ENCODE measurements around the gene TMC2.
"Not testable (repeated sequence)": the region's sequence is repeated elsewhere in the genome, so short reads cannot be mapped to it uniquely, and the experiment has no call there.

The TMC2 gene

DNA sequence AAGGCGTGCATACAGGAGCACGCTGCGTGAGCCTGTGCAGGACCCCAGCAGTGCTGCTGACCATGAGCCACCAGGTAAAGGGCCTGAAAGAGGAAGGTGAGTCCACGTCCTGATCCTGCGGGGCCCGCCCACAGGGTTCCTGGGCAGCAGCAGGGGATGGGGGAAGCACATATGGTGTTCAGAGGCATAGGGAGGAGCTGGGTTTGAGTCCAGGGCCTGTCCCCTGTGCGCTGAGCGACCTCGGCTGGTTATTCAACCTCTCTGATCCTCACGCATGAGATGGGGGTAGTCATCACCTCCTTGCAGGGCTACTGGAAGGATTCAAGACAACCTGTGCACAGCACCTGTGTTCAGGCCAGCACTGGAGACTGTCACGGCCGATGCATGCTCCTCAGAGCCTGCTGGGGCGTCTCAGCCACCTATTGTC, at the start of gene TMC2:
TSS of gene TMC2 (plus strand) at position 14 of the 427 bp plus-strand sequence. CDS start at position 63, 49 bp downstream.
- H3K9me3 Mint-ChIP-seq, result no peaks in the 10 kb centered on the region
- H3K36me3 Mint-ChIP-seq (ENCODE audit: low read depth), result no peaks in the 10 kb centered on the region
- no peak within 1 kb of the TSS for H3K27ac Mint-ChIP-seq
- H3K4me3 Mint-ChIP-seq, result no peak within 1 kb of the TSS
- intact Hi-C loops (cut with micrococcal nuclease), result no loop called here
- H3K4me1 Mint-ChIP-seq (ENCODE audit: low read depth), result no peaks in the 10 kb centered on the region
- peaks cover 65% of the 10 kb centered on the region for H3K27me3 Mint-ChIP-seq

- intact Hi-C loops (cut with micrococcal nuclease); H3K4me3 Mint-ChIP-seq; H3K9me3 Mint-ChIP-seq; H3K27me3 Mint-ChIP-seq; H3K27ac Mint-ChIP-seq: not testable (repeated sequence)
- peaks cover 31% of the 10 kb centered on the region for H3K36me3 Mint-ChIP-seq (ENCODE audit: low read depth)
- H3K4me1 Mint-ChIP-seq (ENCODE audit: low read depth), result peaks cover 11% of the 10 kb centered on the region
These were observed 33.5 kb upstream of the TMC2 start for GRCh38 chr20:2502808-2503384.

GRCh38 chr20:2504803-2505202, 31.6 kb upstream of the TMC2 start:
- H3K27ac Mint-ChIP-seq; intact Hi-C loops (cut with micrococcal nuclease); H3K9me3 Mint-ChIP-seq; H3K27me3 Mint-ChIP-seq; H3K4me3 Mint-ChIP-seq: not testable (repeated sequence)
- Mint-ChIP-seq H3K4me1 (ENCODE audit: low read depth) (peaks cover 21% of the 10 kb centered on the region), H3K36me3 (ENCODE audit: low read depth) (peaks cover 26% of the 10 kb centered on the region)

DNA sequence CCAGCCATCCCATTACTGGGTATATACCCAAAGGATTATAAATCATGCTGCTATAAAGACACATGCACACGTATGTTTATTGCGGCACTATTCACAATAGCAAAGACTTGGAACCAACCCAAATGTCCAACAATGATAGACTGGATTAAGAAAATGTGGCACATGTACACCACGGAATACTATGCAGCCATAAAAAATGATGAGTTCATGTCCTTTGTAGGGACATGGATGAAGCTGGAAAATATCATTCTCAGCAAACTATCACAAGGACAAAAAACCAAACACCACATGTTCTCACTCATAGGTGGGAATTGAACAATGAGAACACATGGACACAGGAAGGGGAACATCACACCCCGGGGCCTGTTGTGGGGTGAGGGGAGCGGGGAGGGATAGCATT, 29.9 kb upstream of the TMC2 start:
- H3K36me3 Mint-ChIP-seq (ENCODE audit: low read depth), result peaks cover 13% of the 10 kb centered on the region
- peaks cover 21% of the 10 kb centered on the region for H3K4me1 Mint-ChIP-seq (ENCODE audit: low read depth)
- H3K4me3 Mint-ChIP-seq; H3K9me3 Mint-ChIP-seq; H3K27ac Mint-ChIP-seq; intact Hi-C loops (cut with micrococcal nuclease); H3K27me3 Mint-ChIP-seq: not testable (repeated sequence)

- Mint-ChIP-seq H3K9me3 (no peaks in the 10 kb centered on the region), H3K27ac (no peak overlapping the region), H3K4me1 (ENCODE audit: low read depth) (peaks cover 21% of the 10 kb centered on the region), H3K27me3 (peaks cover 6% of the 10 kb centered on the region), H3K4me3 (no peak overlapping the region), H3K36me3 (ENCODE audit: low read depth) (peaks cover 13% of the 10 kb centered on the region)
- intact Hi-C loops (cut with micrococcal nuclease), result no loop called here
These were observed 28.9 kb upstream of the TMC2 start for GRCh38 chr20:2507464-2507863.

GRCh38 chr20:2507875-2508630, 28.3 kb upstream of the TMC2 start:
- peak overlapping the region; percentile 94 for H3K27ac Mint-ChIP-seq
- H3K36me3 Mint-ChIP-seq (ENCODE audit: low read depth), result peaks cover 13% of the 10 kb centered on the region
- intact Hi-C loops (cut with micrococcal nuclease), result no loop called here
- peaks cover 9% of the 10 kb centered on the region for H3K27me3 Mint-ChIP-seq
- H3K9me3 Mint-ChIP-seq, result no peaks in the 10 kb centered on the region
- peaks cover 21% of the 10 kb centered on the region for H3K4me1 Mint-ChIP-seq (ENCODE audit: low read depth)
- peak overlapping the region; percentile 97 for H3K4me3 Mint-ChIP-seq

GRCh38 chr20:2508631-2509467, 27.5 kb upstream of the TMC2 start, which contains the start of gene ZNF343:
Gene ZNF343, minus strand, starts transcription at chr20:2508915. Its CDS starts 15,020 bp downstream, at chr20:2493895.
- Mint-ChIP-seq H3K4me3 (peak within 1 kb of the TSS; percentile 97), H3K9me3 (no peaks in the 10 kb centered on the region), H3K27me3 (peaks cover 9% of the 10 kb centered on the region), H3K27ac (peak within 1 kb of the TSS; percentile 94), H3K4me1 (ENCODE audit: low read depth) (peaks cover 21% of the 10 kb centered on the region), H3K36me3 (ENCODE audit: low read depth) (peaks cover 13% of the 10 kb centered on the region)
- intact Hi-C loops (cut with micrococcal nuclease), result loop anchor here (1.0 kb wide), 1 partner anchor 39 kb away; the partner anchor contains the start of gene SNRPB

- Mint-ChIP-seq H3K9me3 (no peaks in the 10 kb centered on the region), H3K27me3 (peaks cover 9% of the 10 kb centered on the region), H3K36me3 (ENCODE audit: low read depth) (peaks cover 13% of the 10 kb centered on the region), H3K4me3 (peak overlapping the region; percentile 97), H3K27ac (peak overlapping the region; percentile 94), H3K4me1 (ENCODE audit: low read depth) (peaks cover 21% of the 10 kb centered on the region)
- intact Hi-C loops (cut with micrococcal nuclease), result loop anchor here (1.0 kb wide), 1 partner anchor 39 kb away; the partner anchor contains the start of gene SNRPB
These were observed 26.9 kb upstream of the TMC2 start for GRCh38 chr20:2509468-2509781.

- no peak overlapping the region for H3K27ac Mint-ChIP-seq
These were observed 26.6 kb upstream of the TMC2 start for GRCh38 chr20:2509794-2510193.

GRCh38 chr20:2515203-2515602, 21.2 kb upstream of the TMC2 start:
- intact Hi-C loops (cut with micrococcal nuclease), result no loop called here
- Mint-ChIP-seq H3K4me3 (no peak overlapping the region), H3K27me3 (peaks cover 12% of the 10 kb centered on the region), H3K36me3 (ENCODE audit: low read depth) (no peaks in the 10 kb centered on the region), H3K9me3 (no peaks in the 10 kb centered on the region), H3K27ac (no peak overlapping the region), H3K4me1 (ENCODE audit: low read depth) (peaks cover 6% of the 10 kb centered on the region)

More at GRCh38 chr20:2509794-2510193, 26.6 kb upstream of the TMC2 start:
- Mint-ChIP-seq H3K9me3 (no peaks in the 10 kb centered on the region), H3K27me3 (peaks cover 10% of the 10 kb centered on the region), H3K4me1 (ENCODE audit: low read depth) (peaks cover 21% of the 10 kb centered on the region), H3K4me3 (no peak overlapping the region), H3K36me3 (ENCODE audit: low read depth) (peaks cover 13% of the 10 kb centered on the region)
- intact Hi-C loops (cut with micrococcal nuclease), result loop anchor here (1.0 kb wide), 1 partner anchor 39 kb away; the partner anchor contains the start of gene SNRPB

DNA sequence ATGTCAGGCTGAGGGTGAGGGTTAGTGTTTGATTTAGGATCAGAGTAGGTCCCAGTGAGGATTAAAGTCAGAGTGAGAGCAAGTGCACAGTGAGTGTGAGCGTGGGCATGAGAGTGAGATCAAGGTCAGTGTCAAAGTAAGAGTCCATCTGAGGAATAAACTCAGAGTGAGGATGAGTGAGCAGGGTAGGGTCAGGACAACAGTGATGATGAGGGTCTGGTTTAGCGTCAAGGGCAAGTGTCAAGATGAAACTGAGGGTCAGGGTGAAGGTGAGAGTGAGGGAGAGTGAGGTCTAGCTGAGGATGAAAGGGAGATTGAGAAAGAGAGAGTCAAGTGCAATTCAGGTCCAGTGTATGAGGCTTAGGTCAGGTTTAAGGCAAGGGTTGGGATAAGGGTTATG, 20.0 kb upstream of the TMC2 start:
- H3K9me3 Mint-ChIP-seq, result no peaks in the 10 kb centered on the region
- H3K4me1 Mint-ChIP-seq (ENCODE audit: low read depth), result peaks cover 15% of the 10 kb centered on the region
- intact Hi-C loops (cut with micrococcal nuclease), result no loop called here
- H3K27ac Mint-ChIP-seq, result no peak overlapping the region
- H3K27me3 Mint-ChIP-seq, result peaks cover 9% of the 10 kb centered on the region
- no peaks in the 10 kb centered on the region for H3K36me3 Mint-ChIP-seq (ENCODE audit: low read depth)
- no peak overlapping the region for H3K4me3 Mint-ChIP-seq

GRCh38 chr20:2518096-2518495, 18.3 kb upstream of the TMC2 start:
- no peaks in the 10 kb centered on the region for H3K36me3 Mint-ChIP-seq (ENCODE audit: low read depth)
- H3K9me3 Mint-ChIP-seq, result no peaks in the 10 kb centered on the region
- H3K27ac Mint-ChIP-seq, result no peak overlapping the region
- H3K4me1 Mint-ChIP-seq (ENCODE audit: low read depth), result peaks cover 18% of the 10 kb centered on the region
- peaks cover 10% of the 10 kb centered on the region for H3K27me3 Mint-ChIP-seq
- intact Hi-C loops (cut with micrococcal nuclease), result no loop called here
- H3K4me3 Mint-ChIP-seq, result no peak overlapping the region

DNA sequence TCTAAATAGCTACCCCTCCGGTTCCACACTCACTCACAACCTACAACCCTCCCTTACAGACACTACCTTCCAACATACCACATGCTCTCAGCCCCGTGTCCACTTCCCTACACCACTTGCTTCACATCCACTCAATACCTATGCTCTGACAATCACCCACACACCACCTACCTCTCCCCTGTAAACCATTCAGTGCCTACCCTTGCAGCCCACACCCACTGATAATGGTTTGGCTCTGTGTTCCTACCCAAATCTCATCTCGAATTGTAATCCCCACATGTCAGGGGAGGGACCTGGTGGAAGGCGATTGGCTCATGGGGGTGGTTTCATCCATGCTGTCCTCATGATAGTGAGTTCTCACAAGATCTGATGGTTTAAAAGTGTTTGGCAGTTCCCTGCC, 17.8 kb upstream of the TMC2 start:
- Mint-ChIP-seq H3K36me3 (ENCODE audit: low read depth) (no peaks in the 10 kb centered on the region), H3K27me3 (peaks cover 10% of the 10 kb centered on the region), H3K4me3 (no peak overlapping the region), H3K27ac (no peak overlapping the region), H3K4me1 (ENCODE audit: low read depth) (peaks cover 18% of the 10 kb centered on the region), H3K9me3 (no peaks in the 10 kb centered on the region)
- intact Hi-C loops (cut with micrococcal nuclease), result no loop called here
